Astrocyte (in vitro differentiated cells and primary cell): ENCODE data around the gene ENOX1. TPM values are rescaled to one million over a fixed set of nuclear protein-coding genes. Genes with fewer than 3 reads are reported as not detected.
"Not testable (repeated sequence)": the region's sequence is repeated elsewhere in the genome, so short reads cannot be mapped to it uniquely, and the experiment has no call there.

Experiments
- DNase-seq: peaks from one replicate; pipeline ENCODE4 v3.0.0-alpha.2; 2010; ENCODE audit warnings: low read depth
- FAIRE-seq: peaks from 2 replicates; lab custom pipeline; 2011; peaks lifted over from hg19 to GRCh38; lab: Jason Lieb, UNC
- H2AFZ ChIP-seq: 2 replicates; pipeline ENCODE4 v1.6.0; 2012; ENCODE audit warnings: low read depth, low read length, inconsistent platforms
- H3K27ac ChIP-seq: 2 replicates; pipeline ENCODE4 v1.5.1; 2011; ENCODE audit warnings: low read depth, low read length, inconsistent platforms
- H3K27me3 ChIP-seq: 2 replicates; pipeline ENCODE4 v1.6.0; 2011; ENCODE audit warnings: low read length, inconsistent platforms; ENCODE audit not compliant: insufficient read depth
- H3K36me3 ChIP-seq: 2 replicates; pipeline ENCODE4 v1.5.1; 2011; ENCODE audit warnings: low read length, inconsistent platforms; ENCODE audit not compliant: insufficient read depth
- H3K4me1 ChIP-seq: 2 replicates; pipeline ENCODE4 v1.5.1; 2011; ENCODE audit warnings: low read length, inconsistent platforms; ENCODE audit not compliant: insufficient read depth
- H3K4me2 ChIP-seq: 2 replicates; pipeline ENCODE4 v1.6.0; 2012; ENCODE audit warnings: low read length, inconsistent platforms
- H3K4me3 ChIP-seq: 2 replicates; pipeline ENCODE4 v1.5.1; 2011; ENCODE audit warnings: low read depth, mild to moderate bottlenecking, low read length, inconsistent platforms; ENCODE audit not compliant: insufficient read depth
- H3K79me2 ChIP-seq: 2 replicates; pipeline ENCODE4 v1.6.0; 2012; ENCODE audit warnings: mild to moderate bottlenecking, low read length, inconsistent platforms; ENCODE audit not compliant: insufficient read depth
- H3K9ac ChIP-seq: 2 replicates; pipeline ENCODE4 v1.6.0; 2012; ENCODE audit warnings: mild to moderate bottlenecking, low read length, inconsistent platforms
- H3K9me3 ChIP-seq: 2 replicates; pipeline ENCODE4 v1.5.1; 2012; ENCODE audit warnings: low read depth, mild to moderate bottlenecking, low read length, inconsistent platforms; ENCODE audit not compliant: insufficient read depth
- H4K20me1 ChIP-seq: 2 replicates; pipeline ENCODE4 v1.6.0; 2012; ENCODE audit warnings: low read length, inconsistent platforms; ENCODE audit not compliant: insufficient read depth
- H3K27ac Mint-ChIP-seq: one replicate; pipeline ENCODE4 v1.8.0; 2021; ENCODE audit warnings: mild to moderate bottlenecking, mixed read lengths; ENCODE audit not compliant: unreplicated experiment
- H3K27me3 Mint-ChIP-seq: one replicate; pipeline ENCODE4 v1.8.0; 2021; ENCODE audit warnings: low read depth, mixed read lengths; ENCODE audit not compliant: unreplicated experiment
- H3K36me3 Mint-ChIP-seq: one replicate; pipeline ENCODE4 v1.8.0; 2021; ENCODE audit warnings: low read depth, mixed read lengths; ENCODE audit not compliant: unreplicated experiment
- H3K4me1 Mint-ChIP-seq: one replicate; pipeline ENCODE4 v1.8.0; 2021; ENCODE audit warnings: low read depth, mixed read lengths; ENCODE audit not compliant: unreplicated experiment
- H3K4me3 Mint-ChIP-seq: one replicate; pipeline ENCODE4 v1.8.0; 2021; ENCODE audit warnings: mild to moderate bottlenecking, moderate library complexity, mixed read lengths; ENCODE audit not compliant: unreplicated experiment
- H3K9me3 Mint-ChIP-seq: one replicate; pipeline ENCODE4 v1.8.0; 2021; ENCODE audit warnings: mild to moderate bottlenecking, mixed read lengths; ENCODE audit not compliant: unreplicated experiment
- EZH2 ChIP-seq: IDR thresholded peaks from 2 replicates; pipeline ENCODE4 v1.6.1; 2012; ENCODE audit warnings: mild to moderate bottlenecking, low read length, inconsistent platforms; ENCODE audit not compliant: insufficient read depth
- total RNA-seq: library from RNA; stranded (reverse); gene quantifications from 2 replicates; pipeline ENCODE4 v1.2.1, GENCODE V29; 2021
- TF ChIP-seq, protein P1 (sequence below): IDR thresholded peaks from 2 replicates; pipeline ENCODE4 v1.5.1; 2011; ENCODE audit warnings: low read depth, mild to moderate bottlenecking, inconsistent platforms, low read length, moderate library complexity; ENCODE audit not compliant: insufficient read depth

The ENOX1 gene
- total RNA-seq, 1 donor from 2014 or later = 2.3 TPM

- Histone ChIP-seq H2AFZ (no peak overlapping the region), H4K20me1 (no peaks in the 10 kb centered on the region), H3K4me2 (no peak overlapping the region), H3K4me3 (no peak overlapping the region), H3K4me1 (no peaks in the 10 kb centered on the region), H3K9ac (no peak overlapping the region), H3K27me3 (no peaks in the 10 kb centered on the region), H3K9me3 (no peaks in the 10 kb centered on the region), H3K27ac (no peak overlapping the region), H3K36me3 (no peaks in the 10 kb centered on the region), H3K79me2 (no peaks in the 10 kb centered on the region)
- peak overlapping the region; percentile 70 for H3K27ac Mint-ChIP-seq
- H3K4me3 Mint-ChIP-seq = no peak overlapping the region
- peak; percentile 80 for FAIRE-seq
- no peaks in the 10 kb centered on the region for H3K9me3 Mint-ChIP-seq
- H3K4me1 Mint-ChIP-seq = peaks cover 4% of the 10 kb centered on the region
- no peaks in the 10 kb centered on the region for H3K36me3 Mint-ChIP-seq
- no peak for TF ChIP-seq EZH2
- TF ChIP-seq, protein P1, sequence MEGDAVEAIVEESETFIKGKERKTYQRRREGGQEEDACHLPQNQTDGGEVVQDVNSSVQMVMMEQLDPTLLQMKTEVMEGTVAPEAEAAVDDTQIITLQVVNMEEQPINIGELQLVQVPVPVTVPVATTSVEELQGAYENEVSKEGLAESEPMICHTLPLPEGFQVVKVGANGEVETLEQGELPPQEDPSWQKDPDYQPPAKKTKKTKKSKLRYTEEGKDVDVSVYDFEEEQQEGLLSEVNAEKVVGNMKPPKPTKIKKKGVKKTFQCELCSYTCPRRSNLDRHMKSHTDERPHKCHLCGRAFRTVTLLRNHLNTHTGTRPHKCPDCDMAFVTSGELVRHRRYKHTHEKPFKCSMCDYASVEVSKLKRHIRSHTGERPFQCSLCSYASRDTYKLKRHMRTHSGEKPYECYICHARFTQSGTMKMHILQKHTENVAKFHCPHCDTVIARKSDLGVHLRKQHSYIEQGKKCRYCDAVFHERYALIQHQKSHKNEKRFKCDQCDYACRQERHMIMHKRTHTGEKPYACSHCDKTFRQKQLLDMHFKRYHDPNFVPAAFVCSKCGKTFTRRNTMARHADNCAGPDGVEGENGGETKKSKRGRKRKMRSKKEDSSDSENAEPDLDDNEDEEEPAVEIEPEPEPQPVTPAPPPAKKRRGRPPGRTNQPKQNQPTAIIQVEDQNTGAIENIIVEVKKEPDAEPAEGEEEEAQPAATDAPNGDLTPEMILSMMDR = no peak
- no peaks in the 10 kb centered on the region for H3K27me3 Mint-ChIP-seq
- DNase-seq = peak; percentile 81
These were observed 43.7 kb upstream of the ENOX1 start for GRCh38 chr13:43830497-43830881.

DNA sequence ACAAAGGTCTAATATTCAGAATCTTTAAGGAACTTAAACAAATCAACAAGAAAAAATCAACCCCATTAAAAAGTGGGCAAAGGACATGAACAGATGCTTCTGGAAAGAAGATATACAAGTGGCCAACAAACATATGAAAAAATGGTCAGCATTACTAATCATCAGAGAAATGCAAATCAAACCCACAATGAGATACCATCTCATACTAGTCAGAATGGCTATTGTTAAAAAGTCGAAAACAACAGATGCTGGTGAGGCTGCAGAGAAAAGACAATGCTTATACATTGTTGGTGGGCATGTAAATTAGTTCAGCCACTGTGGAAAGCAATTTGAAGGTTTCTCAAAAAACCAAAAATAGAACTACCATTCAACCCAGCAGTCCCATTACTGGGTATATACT lies 37.9 kb upstream of the ENOX1 start:
- FAIRE-seq, H3K36me3 ChIP-seq, H3K36me3 Mint-ChIP-seq, H3K4me3 ChIP-seq, H3K4me1 Mint-ChIP-seq, H3K79me2 ChIP-seq, H3K4me3 Mint-ChIP-seq, H3K9me3 Mint-ChIP-seq, H3K27ac ChIP-seq, H3K9ac ChIP-seq, H3K4me1 ChIP-seq, H3K27me3 ChIP-seq, H3K27ac Mint-ChIP-seq, H3K4me2 ChIP-seq, H4K20me1 ChIP-seq, H3K27me3 Mint-ChIP-seq, H2AFZ ChIP-seq, H3K9me3 ChIP-seq: not testable (repeated sequence)
- DNase-seq = peak; percentile 66

GRCh38 chr13:43822969-43823368 lies 36.2 kb upstream of the ENOX1 start:
- TF ChIP-seq, protein P1 = no peak
- no peak for TF ChIP-seq EZH2
- Histone ChIP-seq H4K20me1 (no peaks in the 10 kb centered on the region), H3K4me1 (no peaks in the 10 kb centered on the region), H3K9ac (no peak overlapping the region), H2AFZ (no peak overlapping the region), H3K36me3 (no peaks in the 10 kb centered on the region), H3K4me2 (no peak overlapping the region), H3K27ac (no peak overlapping the region), H3K4me3 (no peak overlapping the region), H3K9me3 (no peaks in the 10 kb centered on the region), H3K27me3 (no peaks in the 10 kb centered on the region), H3K79me2 (no peaks in the 10 kb centered on the region)
- H3K9me3 Mint-ChIP-seq = peaks cover 7% of the 10 kb centered on the region
- no peaks in the 10 kb centered on the region for H3K4me1 Mint-ChIP-seq
- DNase-seq = no peak
- no peak overlapping the region for H3K4me3 Mint-ChIP-seq
- no peak for FAIRE-seq
- no peaks in the 10 kb centered on the region for H3K27me3 Mint-ChIP-seq
- no peak overlapping the region for H3K27ac Mint-ChIP-seq
- peaks cover 2% of the 10 kb centered on the region for H3K36me3 Mint-ChIP-seq
